ENCODE measurements around the gene SLC27A3. TPM values are rescaled to one million over a fixed set of nuclear protein-coding genes. Genes with fewer than 3 reads are reported as not detected.
A peak's percentile ranks its signal among the peaks of the same experiment; 100 is the strongest.
"Not testable (repeated sequence)": the region's sequence is repeated elsewhere in the genome, so short reads cannot be mapped to it uniquely, and the experiment has no call there.

Gene SLC27A3
- total RNA-seq, 3 donors from 2014 or later = 23.0 to 36.2 (median 31.5) TPM

DNA sequence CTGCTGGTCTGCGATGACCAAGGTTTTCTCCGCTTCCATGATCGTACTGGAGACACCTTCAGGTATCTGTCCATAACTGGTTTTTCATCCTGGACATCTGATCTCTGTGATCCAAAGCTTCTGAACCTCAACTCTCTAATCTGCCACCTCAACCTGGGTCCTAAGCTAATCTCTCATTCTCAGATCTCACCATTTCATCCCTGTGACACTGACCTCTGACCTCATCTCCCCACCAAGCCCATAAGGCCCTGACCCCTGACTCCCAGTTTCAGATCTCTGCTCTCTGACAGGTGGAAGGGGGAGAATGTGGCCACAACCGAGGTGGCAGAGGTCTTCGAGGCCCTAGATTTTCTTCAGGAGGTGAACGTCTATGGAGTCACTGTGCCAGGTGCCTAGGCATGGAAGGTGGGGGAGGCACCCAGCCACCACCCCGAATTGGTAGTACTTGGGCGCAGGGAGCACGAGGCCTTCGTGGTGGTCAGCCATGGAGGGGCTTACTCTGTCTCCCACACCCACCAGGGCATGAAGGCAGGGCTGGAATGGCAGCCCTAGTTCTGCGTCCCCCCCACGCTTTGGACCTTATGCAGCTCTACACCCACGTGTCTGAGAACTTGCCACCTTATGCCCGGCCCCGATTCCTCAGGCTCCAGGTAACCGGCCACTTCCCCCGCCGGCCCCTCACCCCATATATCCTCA, 3.8 kb downstream of the SLC27A3 start:
- DNase-seq (ENCODE audit: low spot score in 2 of 2) = no peak
- peaks cover 20 to 23% of the 10 kb centered on the region in 2 donors for H3K4me1 ChIP-seq
- H3K27ac ChIP-seq = peak overlapping the region in 1 of 2 donors; percentile 94
- H3K9me3 ChIP-seq = no peaks in the 10 kb centered on the region
- no peak for TF ChIP-seq POLR2AphosphoS5 (IDR thresholded peaks at IDR 0.05)
- TF ChIP-seq, protein P1, sequence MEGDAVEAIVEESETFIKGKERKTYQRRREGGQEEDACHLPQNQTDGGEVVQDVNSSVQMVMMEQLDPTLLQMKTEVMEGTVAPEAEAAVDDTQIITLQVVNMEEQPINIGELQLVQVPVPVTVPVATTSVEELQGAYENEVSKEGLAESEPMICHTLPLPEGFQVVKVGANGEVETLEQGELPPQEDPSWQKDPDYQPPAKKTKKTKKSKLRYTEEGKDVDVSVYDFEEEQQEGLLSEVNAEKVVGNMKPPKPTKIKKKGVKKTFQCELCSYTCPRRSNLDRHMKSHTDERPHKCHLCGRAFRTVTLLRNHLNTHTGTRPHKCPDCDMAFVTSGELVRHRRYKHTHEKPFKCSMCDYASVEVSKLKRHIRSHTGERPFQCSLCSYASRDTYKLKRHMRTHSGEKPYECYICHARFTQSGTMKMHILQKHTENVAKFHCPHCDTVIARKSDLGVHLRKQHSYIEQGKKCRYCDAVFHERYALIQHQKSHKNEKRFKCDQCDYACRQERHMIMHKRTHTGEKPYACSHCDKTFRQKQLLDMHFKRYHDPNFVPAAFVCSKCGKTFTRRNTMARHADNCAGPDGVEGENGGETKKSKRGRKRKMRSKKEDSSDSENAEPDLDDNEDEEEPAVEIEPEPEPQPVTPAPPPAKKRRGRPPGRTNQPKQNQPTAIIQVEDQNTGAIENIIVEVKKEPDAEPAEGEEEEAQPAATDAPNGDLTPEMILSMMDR (IDR thresholded peaks at IDR 0.05) = no peak
- TF ChIP-seq POLR2A (IDR thresholded peaks at IDR 0.05) = no peak
- H3K27me3 ChIP-seq = no peaks in the 10 kb centered on the region
- no peaks in the 10 kb centered on the region for H3K36me3 ChIP-seq
- intact Hi-C loops (cut with DNase I; ENCODE audit: low total_unique reads) = loop anchor here (10.0 kb wide), 1 partner anchor 104 kb away; the partner anchor contains the start of genes ILF2 and NPR1
- H3K4me3 ChIP-seq = no peak overlapping the region

DNA sequence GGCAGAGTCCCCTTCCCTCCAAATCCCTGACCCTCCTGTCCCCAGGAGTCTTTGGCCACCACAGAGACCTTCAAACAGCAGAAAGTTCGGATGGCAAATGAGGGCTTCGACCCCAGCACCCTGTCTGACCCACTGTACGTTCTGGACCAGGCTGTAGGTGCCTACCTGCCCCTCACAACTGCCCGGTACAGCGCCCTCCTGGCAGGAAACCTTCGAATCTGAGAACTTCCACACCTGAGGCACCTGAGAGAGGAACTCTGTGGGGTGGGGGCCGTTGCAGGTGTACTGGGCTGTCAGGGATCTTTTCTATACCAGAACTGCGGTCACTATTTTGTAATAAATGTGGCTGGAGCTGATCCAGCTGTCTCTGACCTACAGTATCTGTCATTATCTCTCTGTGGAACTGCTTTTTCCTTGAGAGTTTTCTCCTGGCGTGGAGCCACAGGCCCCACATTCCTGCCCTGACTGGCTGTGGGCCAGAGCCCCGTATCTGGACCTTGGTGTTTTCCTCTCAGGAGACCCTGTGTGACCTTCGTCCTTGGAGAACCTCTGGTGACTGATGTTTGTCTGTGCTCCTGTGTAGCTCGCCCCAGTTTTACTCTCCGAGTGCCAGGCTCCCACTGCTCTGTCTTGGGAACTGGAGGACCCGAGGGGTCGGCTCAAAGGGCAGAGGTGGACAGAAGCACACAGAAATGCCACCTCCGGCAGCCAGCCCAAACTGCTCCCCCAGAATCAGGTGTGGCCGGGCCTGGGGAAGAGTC, 4.8 kb downstream of the SLC27A3 start:
- H3K9me3 ChIP-seq = no peaks in the 10 kb centered on the region
- DNase-seq (ENCODE audit: low spot score in 2 of 2) = no peak
- TF ChIP-seq POLR2AphosphoS5 (IDR thresholded peaks at IDR 0.05) = no peak
- no peak for TF ChIP-seq POLR2A (IDR thresholded peaks at IDR 0.05)
- TF ChIP-seq, protein P1 (IDR thresholded peaks at IDR 0.05) = no peak
- peak overlapping the region in 1 of 2 donors; percentile 94 for H3K27ac ChIP-seq
- H3K4me3 ChIP-seq = no peak overlapping the region
- no peaks in the 10 kb centered on the region for H3K36me3 ChIP-seq
- H3K4me1 ChIP-seq = peaks cover 11 to 16% of the 10 kb centered on the region in 2 donors
- intact Hi-C loops (cut with DNase I; ENCODE audit: low total_unique reads) = loop anchor here (10.0 kb wide), 1 partner anchor 105 kb away; the partner anchor contains the start of genes ILF2 and NPR1
- H3K27me3 ChIP-seq = no peaks in the 10 kb centered on the region

DNA sequence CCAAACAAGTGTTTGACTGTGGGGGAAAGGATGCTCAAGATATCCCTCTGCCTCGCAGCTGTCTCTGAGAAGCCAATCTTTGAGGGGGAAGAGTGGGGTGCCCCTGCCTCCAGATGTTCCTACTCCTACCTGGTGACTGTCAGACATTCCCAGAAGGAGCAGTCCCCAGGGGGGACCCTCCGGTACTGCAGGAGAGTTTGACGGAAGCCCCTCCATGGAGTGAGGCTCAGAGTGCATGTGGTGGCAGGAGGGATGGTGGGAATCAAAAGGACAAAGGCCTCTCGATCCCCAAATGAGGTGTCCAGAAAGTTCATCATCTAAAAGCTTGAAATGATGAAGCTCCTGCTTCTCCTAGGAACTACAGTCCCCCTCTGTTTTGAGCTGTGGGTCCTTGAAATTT, 5.3 kb downstream of the SLC27A3 start:
- Histone ChIP-seq H3K36me3 (no peaks in the 10 kb centered on the region), H3K9me3 (no peaks in the 10 kb centered on the region), H3K4me1 (peaks cover 10 to 16% of the 10 kb centered on the region in 2 donors), H3K27me3 (no peaks in the 10 kb centered on the region), H3K27ac (no peak overlapping the region), H3K4me3 (no peak overlapping the region)
- TF ChIP-seq POLR2AphosphoS5 (IDR thresholded peaks at IDR 0.05) = no peak
- TF ChIP-seq, protein P1 (IDR thresholded peaks at IDR 0.05) = no peak
- TF ChIP-seq POLR2A (IDR thresholded peaks at IDR 0.05) = no peak
- no peak for DNase-seq (ENCODE audit: low spot score in 2 of 2)
- intact Hi-C loops (cut with DNase I; ENCODE audit: low total_unique reads) = no loop called here

DNA sequence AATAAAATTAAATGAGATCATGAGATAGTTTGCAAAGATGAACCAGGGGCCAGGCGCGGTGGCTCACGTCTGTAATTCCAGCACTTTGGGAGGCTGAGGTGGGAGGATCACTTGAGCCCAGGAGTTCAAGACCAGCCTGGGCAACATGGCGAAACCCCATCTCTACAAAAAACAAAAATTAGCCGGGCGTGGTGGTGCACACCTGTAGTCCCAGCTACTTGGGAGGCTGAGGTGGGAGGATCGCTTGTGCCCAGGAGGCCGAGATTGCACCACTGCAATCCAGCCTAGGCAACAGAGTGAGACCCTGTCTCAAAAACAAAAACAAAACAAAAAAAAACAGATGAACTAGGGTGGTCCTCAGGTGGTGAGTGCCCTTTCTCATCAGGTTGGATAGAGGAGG, 7.4 kb downstream of the SLC27A3 start:
- peak overlapping the region; percentile 95 to 96 for H3K27ac ChIP-seq
- H3K36me3 ChIP-seq; H3K9me3 ChIP-seq; H3K4me1 ChIP-seq; H3K27me3 ChIP-seq; DNase-seq (ENCODE audit: low spot score in 2 of 2); intact Hi-C loops (cut with DNase I; ENCODE audit: low total_unique reads): not testable (repeated sequence)
- H3K4me3 ChIP-seq = peak overlapping the region; percentile 56 to 79 (median 73)

DNA sequence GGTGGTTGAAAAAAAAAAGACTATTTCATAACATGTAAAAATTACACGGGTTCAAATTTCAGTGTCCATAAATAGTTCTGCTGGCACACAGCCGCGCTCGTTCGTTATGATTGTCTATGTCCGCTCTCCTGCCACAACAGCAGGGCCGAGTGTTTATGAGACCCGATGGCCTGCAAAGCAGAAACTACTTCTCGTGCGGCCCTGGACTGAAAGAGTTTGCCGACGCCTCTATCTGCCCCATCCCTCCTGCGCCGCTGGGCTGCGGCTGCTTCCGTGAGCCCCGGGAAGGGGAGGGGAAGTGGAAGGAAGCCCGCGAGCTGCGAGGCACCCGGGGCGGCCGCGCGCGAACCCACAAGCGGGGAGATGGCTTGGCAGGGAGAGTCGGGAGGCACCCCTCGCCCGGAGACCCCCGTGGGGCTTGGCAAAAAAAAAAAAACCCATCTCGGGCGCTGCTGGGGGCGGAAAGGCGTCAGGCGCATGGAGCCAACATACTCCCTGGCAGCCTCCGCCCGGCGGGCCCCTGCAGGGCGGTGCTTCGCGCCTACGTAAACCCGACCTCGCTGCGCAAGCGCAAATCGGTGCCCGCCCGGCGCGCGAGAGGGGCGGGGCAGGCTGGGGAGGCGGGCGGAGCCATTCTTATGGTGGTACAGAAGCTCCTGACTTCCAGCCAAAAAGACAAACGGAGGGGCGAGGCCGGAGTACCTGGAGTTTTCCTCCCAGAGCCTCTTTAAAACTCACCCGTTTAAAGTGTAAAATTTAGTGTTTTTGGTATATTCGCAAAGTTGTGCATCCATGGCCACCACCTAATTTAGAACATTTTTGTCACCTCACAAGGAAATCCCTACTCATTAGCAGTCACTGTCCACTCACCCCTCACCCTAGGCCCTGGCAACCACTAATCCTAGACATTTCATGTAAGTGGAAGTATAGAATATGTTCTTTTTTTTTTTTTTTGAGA, 8.3 kb downstream of the SLC27A3 start:
- intact Hi-C loops (cut with DNase I; ENCODE audit: low total_unique reads) = loop anchor here (2.0 kb wide), 1 partner anchor 59 kb away; no protein-coding TSS in a partner anchor

More for the DNA sequence above, 8.3 kb downstream of the SLC27A3 start:
- H3K36me3 ChIP-seq = no peaks in the 10 kb centered on the region
- H3K4me3 ChIP-seq = peak overlapping the region; percentile 56 to 79 (median 73)
- DNase-seq (ENCODE audit: low spot score in 2 of 2) = peak; percentile 84 to 90
- H3K4me1 ChIP-seq = no peaks in the 10 kb centered on the region
- H3K27me3 ChIP-seq = no peaks in the 10 kb centered on the region
- H3K9me3 ChIP-seq = no peaks in the 10 kb centered on the region
- H3K27ac ChIP-seq = peak overlapping the region; percentile 95 to 96
- TF ChIP-seq, protein P1 (IDR thresholded peaks at IDR 0.05) = peak in 2 of 3 donors; percentile 35 to 51
- peak; percentile 93 to 99 (median 97) for TF ChIP-seq POLR2AphosphoS5 (IDR thresholded peaks at IDR 0.05)
- peak; percentile 95 for TF ChIP-seq POLR2A (IDR thresholded peaks at IDR 0.05)
